GM12891 (cell line): ENCODE measurements around the gene B4GALT5.
"Not testable (repeated sequence)": the region's sequence is repeated elsewhere in the genome, so short reads cannot be mapped to it uniquely, and the experiment has no call there.

Experiments
- DNase-seq: peaks from one replicate; pipeline ENCODE4 v3.0.0; 2011; ENCODE audit warnings: low spot score; ENCODE audit not compliant: insufficient read length
- FAIRE-seq: peaks from 2 replicates; lab custom pipeline; 2011; peaks lifted over from hg19 to GRCh38; lab: Jason Lieb, UNC
- PAX5 ChIP-seq: IDR thresholded peaks from 2 replicates; pipeline ENCODE4 v1.6.1; 2011; ENCODE audit warnings: low read length, moderate library complexity, mild to moderate bottlenecking; ENCODE audit not compliant: insufficient read depth, severe bottlenecking
- POLR2A ChIP-seq: IDR thresholded peaks from 2 replicates; pipeline ENCODE4 v1.6.1; 2011; ENCODE audit warnings: low read depth, low read length, control low read depth
- POLR2AphosphoS5 ChIP-seq: IDR thresholded peaks from 2 replicates; pipeline ENCODE4 v1.6.1; 2011; ENCODE audit warnings: low read depth, low read length, control low read depth
- POU2F2 ChIP-seq: IDR thresholded peaks from 2 replicates; pipeline ENCODE4 v1.6.1; 2011; ENCODE audit warnings: low read depth, mild to moderate bottlenecking, control low read depth, low read length, moderate library complexity
- SPI1 ChIP-seq: IDR thresholded peaks from 2 replicates; pipeline ENCODE4 v1.6.1; 2011; ENCODE audit warnings: low read depth, low read length, control low read depth
- TAF1 ChIP-seq: IDR thresholded peaks from 2 replicates; pipeline ENCODE4 v1.6.1; 2011; ENCODE audit warnings: low read depth, low read length, control low read depth

Gene B4GALT5

DNA sequence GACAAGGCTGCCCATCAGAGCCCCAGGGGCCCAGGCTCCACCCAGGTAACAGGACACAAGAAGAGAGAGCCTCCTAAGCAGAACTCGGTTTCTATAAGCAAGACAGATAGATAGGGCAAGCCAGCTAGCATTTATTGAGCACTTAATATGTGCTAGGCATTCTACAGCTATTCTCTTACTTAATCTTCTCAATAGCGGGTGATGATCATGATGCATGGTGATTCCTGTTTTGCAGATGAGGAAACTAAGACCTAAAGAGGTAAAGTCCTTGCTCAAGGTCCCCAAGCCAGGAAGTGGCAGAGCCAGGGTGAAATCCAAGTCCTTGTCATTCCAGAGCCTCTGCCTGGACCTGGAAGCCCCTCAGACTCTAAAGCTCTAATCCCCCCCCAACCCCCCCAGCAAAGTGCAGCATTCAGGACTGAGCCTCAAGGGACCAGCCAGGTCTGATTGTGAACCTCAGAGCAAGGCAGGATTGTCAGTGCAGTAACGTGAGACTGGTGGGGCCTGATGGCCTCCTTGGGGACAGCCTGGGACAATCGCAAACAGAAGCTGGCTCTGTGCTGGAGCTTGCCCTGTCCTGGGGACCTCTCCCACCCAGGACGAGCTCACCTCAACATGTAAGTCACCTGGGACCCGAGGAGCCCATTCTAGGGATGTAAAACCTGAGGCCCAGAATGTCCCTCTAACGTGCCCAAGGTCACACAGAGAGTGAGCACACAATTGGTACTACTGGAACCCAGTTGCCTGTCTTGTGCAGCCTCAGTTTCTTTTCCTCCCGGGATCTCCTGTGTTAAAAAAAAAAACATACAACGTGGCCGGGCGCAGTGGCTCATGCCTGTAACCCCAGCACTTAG is 97.3 kb downstream of the B4GALT5 start:
- TF ChIP-seq PAX5 (no peak), POLR2AphosphoS5 (no peak), POLR2A (no peak), SPI1 (no peak), POU2F2 (no peak), TAF1 (no peak)
- FAIRE-seq: no peak
- DNase-seq: no peak

DNA sequence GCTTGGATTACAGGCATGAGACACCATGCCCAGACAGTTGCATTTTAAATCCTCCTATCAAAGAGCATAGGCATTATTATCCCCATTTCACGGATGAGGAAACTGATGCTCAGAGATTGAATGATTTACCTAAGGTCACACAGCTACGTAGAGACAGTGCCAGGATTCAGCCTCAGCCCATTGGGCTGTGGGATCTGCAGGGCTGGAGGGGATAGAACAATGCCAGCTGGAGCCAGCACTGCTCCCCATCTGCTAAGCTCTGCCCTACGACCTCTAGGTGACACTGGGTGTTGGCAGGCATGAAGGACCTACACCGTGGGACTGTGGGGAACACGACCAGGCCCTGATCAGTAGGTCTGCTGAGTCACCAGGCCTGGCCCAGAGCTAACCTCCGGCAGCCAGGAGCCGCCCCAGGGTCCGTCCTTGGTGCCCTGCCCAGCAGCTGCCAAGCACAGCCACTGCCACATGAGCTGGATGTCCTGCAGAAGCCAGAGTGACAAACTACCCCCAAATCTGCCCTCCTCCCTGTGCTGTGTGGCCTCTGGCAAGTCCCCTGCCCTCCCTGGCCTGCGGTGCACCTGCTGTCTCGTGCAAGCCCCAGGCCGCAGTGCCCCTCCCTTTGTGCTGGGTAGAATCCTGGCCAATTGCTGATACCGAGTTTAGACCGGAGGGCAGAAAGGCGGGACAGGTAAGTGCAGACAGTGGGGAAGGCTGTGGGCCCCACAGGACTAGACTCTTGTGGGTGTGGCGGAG is 98.1 kb downstream of the B4GALT5 start:
- DNase-seq: no peak
- TF ChIP-seq POU2F2 (no peak), TAF1 (no peak), SPI1 (no peak), POLR2AphosphoS5 (no peak), PAX5 (no peak), POLR2A (no peak)
- no peak for FAIRE-seq

DNA sequence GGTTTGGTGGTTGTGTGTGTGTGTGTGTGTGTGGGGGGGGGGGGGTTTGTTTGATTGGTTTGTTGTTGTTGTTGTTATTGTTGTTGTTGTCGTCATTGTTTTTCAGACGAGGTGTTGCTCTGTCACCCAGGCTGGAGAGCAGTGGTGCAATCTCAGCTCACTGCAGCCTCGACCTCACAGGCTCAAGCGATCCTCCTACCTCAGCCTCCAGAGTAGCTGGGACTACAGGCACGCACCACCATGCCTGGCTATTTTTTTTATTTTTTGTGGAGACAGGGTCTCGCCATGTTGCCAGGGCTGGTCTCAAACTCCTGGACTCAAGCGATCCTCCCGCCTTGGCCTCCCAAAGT is 98.7 kb downstream of the B4GALT5 start:
- FAIRE-seq, DNase-seq: not testable (repeated sequence)

DNA sequence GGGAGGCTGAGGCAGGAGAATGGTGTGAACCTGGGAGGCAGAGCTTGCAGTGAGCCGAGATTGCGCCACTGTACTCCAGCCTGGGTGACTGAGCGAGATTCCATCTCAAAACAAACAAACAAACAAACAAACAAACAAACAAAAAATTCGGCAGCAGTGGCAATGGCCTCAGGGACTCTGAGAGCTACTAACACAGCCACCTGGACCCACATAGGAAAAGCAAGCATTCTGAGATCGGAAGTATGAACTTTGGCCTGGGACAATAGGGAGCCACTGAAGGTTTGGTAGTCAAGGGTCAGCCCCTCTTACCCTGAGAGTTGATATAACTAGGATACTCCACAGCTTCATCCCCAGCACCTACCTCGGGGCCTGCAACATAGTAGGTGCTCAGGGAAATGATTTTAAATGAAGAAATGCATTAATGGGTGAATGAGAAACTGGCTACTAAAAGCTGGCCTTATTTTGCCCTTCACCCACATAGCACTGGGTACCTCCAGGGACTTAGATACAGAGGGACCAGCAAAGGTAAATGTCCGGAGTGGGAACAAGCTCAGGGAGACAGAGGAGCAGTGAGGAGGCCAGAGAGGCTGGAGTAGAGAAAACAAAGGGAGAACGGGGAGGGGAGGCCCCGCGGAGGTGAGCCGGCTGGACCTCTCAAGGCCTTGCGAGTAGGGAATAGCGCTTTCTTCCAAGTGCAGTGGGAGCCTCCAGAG is 99.2 kb downstream of the B4GALT5 start:
- FAIRE-seq (no peak), DNase-seq (no peak)
- TF ChIP-seq PAX5 (no peak), SPI1 (no peak), POLR2A (no peak), POLR2AphosphoS5 (no peak), POU2F2 (no peak), TAF1 (no peak)

- no peak for FAIRE-seq
- no peak for DNase-seq
- TF ChIP-seq SPI1 (no peak), POLR2A (no peak), POU2F2 (no peak), PAX5 (no peak), POLR2AphosphoS5 (no peak), TAF1 (no peak)
These were observed 101.4 kb downstream of the B4GALT5 start for GRCh38 chr20:49612127-49612738.

- FAIRE-seq, DNase-seq: not testable (repeated sequence)
These were observed 102.0 kb downstream of the B4GALT5 start for GRCh38 chr20:49611539-49612126.

DNA sequence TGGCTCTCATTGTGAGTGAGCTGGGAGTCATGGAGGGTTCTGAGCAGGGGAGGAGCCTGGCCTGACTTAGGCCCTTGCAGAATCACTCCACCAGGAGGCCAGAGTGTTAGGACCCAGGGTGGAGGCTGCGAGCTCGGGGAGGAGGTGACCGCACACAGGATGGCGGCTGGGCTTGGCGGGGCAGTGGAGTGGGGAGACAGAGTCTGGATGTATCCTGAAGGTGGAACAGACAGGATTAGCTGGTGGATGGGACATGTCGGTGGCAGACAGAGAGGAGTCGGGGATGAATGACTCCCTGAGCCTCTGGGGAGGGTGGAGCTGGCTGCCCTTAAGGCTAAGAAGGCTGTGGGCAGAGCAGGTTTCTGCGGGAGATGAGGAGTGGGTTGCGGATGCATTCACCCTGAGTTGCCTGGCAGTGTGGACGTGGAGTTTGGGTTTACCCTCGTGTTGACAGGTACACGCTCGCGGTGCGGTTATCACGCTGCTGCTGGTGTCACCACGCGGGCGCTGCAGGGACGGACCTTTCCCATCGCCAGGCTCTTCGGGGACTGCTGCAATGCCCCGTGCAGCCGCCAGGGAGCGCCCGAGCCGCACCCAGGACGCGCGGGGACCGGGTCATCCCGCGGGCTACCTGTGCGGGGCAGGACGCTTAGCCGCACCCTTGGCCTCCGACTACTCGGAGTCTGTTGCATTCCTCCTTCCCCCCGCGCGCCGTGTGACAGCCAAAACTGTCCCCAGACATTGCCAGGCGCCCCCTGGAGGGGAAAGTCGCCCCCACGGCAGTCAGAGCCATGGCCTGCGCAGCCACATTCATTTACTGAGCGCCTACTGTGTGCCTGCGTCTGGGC is 102.8 kb downstream of the B4GALT5 start:
- FAIRE-seq (no peak), DNase-seq (peak; percentile 85)
- no peak for TF ChIP-seq SPI1
- no peak for TF ChIP-seq POU2F2
- no peak for TF ChIP-seq POLR2A
- TF ChIP-seq TAF1: no peak
- no peak for TF ChIP-seq POLR2AphosphoS5
- no peak for TF ChIP-seq PAX5

DNA sequence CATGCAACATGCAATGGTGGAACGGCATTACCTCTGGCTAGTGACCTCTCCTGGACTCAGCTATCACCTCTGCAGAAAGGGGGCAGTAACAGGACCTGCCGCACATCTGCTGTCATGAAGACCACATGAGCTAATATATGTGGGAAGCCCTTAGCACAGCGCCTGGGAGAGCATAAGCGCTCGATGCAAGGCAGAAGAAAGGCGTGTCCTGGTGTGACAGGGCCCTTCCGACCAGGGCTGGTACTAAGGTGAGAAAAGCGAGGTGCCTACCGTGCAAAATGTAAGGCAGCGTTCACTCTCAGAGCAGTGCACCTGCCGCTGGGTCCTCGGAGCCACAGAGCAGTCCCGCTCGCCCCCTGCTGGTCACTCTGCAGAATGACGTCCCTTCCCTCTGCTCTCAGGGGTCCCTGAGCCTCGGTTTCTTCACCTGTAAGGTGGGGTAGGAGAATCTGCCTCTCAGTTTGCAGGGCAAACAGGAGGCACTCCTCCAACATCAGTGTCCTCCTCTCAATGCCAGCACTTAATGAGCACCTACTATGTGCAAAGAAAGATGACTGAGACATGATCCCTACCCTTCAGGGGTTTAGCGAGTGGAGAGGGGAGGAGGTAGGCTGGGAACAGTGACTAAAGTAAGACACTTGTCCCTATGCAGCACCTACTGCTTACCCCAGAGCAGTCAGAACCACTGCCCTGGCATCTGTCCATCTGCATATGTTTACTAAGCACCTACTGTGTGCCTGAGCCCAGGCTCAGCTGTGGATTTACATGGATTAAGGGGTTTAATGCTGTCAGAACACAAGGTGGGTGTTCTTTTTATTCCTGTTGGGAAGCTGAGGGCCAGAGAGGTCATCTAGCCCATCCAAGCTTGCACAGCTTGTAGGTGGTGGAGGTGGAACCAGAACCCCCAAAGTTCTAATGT is 104.7 kb downstream of the B4GALT5 start:
- TF ChIP-seq POLR2A: no peak
- 0 out of 2 replicates have a peak, but pooled peaks have one; percentile 8 for TF ChIP-seq POU2F2
- DNase-seq (peak; percentile 72), FAIRE-seq (no peak)
